H9 (cell line): ENCODE data around the gene FBXL13. TPM values are rescaled to one million over a fixed set of nuclear protein-coding genes. Genes with fewer than 3 reads are reported as not detected.

ENCODE experiments used
- DNase-seq: peaks from one replicate; pipeline ENCODE4 v3.0.0-alpha.2; 2017
- H2AFZ ChIP-seq: one replicate; pipeline ENCODE4 v1.6.1; 2013; ENCODE audit warnings: mild to moderate bottlenecking, low read length, control low read depth, moderate library complexity
- H2AK5ac ChIP-seq: 2 replicates; pipeline ENCODE4 v1.6.1; 2013; ENCODE audit warnings: low read length, control low read depth, mixed read lengths; ENCODE audit not compliant: insufficient read length
- H2BK120ac ChIP-seq: one replicate; pipeline ENCODE4 v1.6.1; 2013; ENCODE audit warnings: low read depth, mild to moderate bottlenecking, low read length, control low read depth, inconsistent platforms; ENCODE audit not compliant: poor library complexity, severe bottlenecking
- H2BK12ac ChIP-seq: 2 replicates; pipeline ENCODE4 v1.6.1; 2013; ENCODE audit warnings: low read length, control low read depth, mixed read lengths, low read depth; ENCODE audit not compliant: insufficient read length
- H2BK15ac ChIP-seq: 2 replicates; pipeline ENCODE4 v1.6.1; 2013; ENCODE audit warnings: low read depth, low read length, control low read depth
- H2BK20ac ChIP-seq: one replicate; pipeline ENCODE4 v1.6.1; 2013; ENCODE audit warnings: low read depth, mild to moderate bottlenecking, low read length, control low read depth, inconsistent platforms; ENCODE audit not compliant: poor library complexity, severe bottlenecking
- H2BK5ac ChIP-seq: 2 replicates; pipeline ENCODE4 v1.6.1; 2013; ENCODE audit warnings: low read length, control low read depth, mixed read lengths; ENCODE audit not compliant: insufficient read length
- H3K14ac ChIP-seq: 2 replicates; pipeline ENCODE4 v1.6.1; 2013; ENCODE audit warnings: low read length, control low read depth; ENCODE audit not compliant: insufficient read depth
- H3K18ac ChIP-seq: 2 replicates; pipeline ENCODE4 v1.6.1; 2013; ENCODE audit warnings: low read depth, mild to moderate bottlenecking, mixed read lengths, low read length, control low read depth; ENCODE audit not compliant: insufficient read length
- H3K23ac ChIP-seq: 2 replicates; pipeline ENCODE4 v1.6.1; 2013; ENCODE audit warnings: low read length, control low read depth, mixed read lengths, low read depth; ENCODE audit not compliant: insufficient read length
- H3K23me2 ChIP-seq: 2 replicates; pipeline ENCODE4 v1.6.1; 2013; ENCODE audit warnings: low read depth, mild to moderate bottlenecking, mixed read lengths, low read length, control low read depth; ENCODE audit not compliant: insufficient read length, poor library complexity, severe bottlenecking
- H3K27ac ChIP-seq: 2 replicates; pipeline ENCODE4 v1.5.1; 2013; ENCODE audit warnings: low read length, control low read depth, mixed read lengths, low read depth; ENCODE audit not compliant: insufficient read length
- H3K27me3 ChIP-seq: 2 replicates; pipeline ENCODE4 v1.6.1; 2013; ENCODE audit warnings: low read length, control low read depth, inconsistent platforms; ENCODE audit not compliant: insufficient read depth
- H3K4ac ChIP-seq: 2 replicates; pipeline ENCODE4 v1.6.1; 2013; ENCODE audit warnings: low read depth, mild to moderate bottlenecking, control low read depth, inconsistent platforms, low read length, moderate library complexity
- H3K4me1 ChIP-seq: 2 replicates; pipeline ENCODE4 v1.6.1; 2013; ENCODE audit warnings: low read length, control low read depth, inconsistent platforms; ENCODE audit not compliant: insufficient read depth
- H3K4me2 ChIP-seq: 2 replicates; pipeline ENCODE4 v1.6.1; 2013; ENCODE audit warnings: low read length, control low read depth, mixed read lengths; ENCODE audit not compliant: insufficient read length, insufficient read depth
- H3K56ac ChIP-seq: 2 replicates; pipeline ENCODE4 v1.6.1; 2013; ENCODE audit warnings: low read depth, mild to moderate bottlenecking, mixed read lengths, low read length, control low read depth; ENCODE audit not compliant: insufficient read length
- H3K79me1 ChIP-seq: 2 replicates; pipeline ENCODE4 v1.6.1; 2013; ENCODE audit warnings: low read depth, mild to moderate bottlenecking, moderate library complexity, low read length, control low read depth, inconsistent platforms; ENCODE audit not compliant: insufficient read depth, poor library complexity, severe bottlenecking
- H3K79me2 ChIP-seq: 2 replicates; pipeline ENCODE4 v1.6.1; 2013; ENCODE audit warnings: low read length, control low read depth, inconsistent platforms; ENCODE audit not compliant: insufficient read depth
- H3K9ac ChIP-seq: 2 replicates; pipeline ENCODE4 v1.6.1; 2013; ENCODE audit warnings: low read length, control low read depth, mixed read lengths; ENCODE audit not compliant: insufficient read length; ENCODE audit errors: extremely low read depth
- H3K9me3 ChIP-seq: one replicate; pipeline ENCODE4 v1.6.1; 2013; ENCODE audit warnings: low read depth, low read length, inconsistent platforms; ENCODE audit not compliant: control insufficient read depth
- H3T11ph ChIP-seq: one replicate; pipeline ENCODE4 v1.6.1; 2013; ENCODE audit warnings: mild to moderate bottlenecking, low read length, control low read depth, inconsistent platforms
- H4K20me1 ChIP-seq: one replicate; pipeline ENCODE4 v1.6.1; 2013; ENCODE audit not compliant: control insufficient read depth, insufficient read length, insufficient read depth
- H4K5ac ChIP-seq: 2 replicates; pipeline ENCODE4 v1.6.1; 2013; ENCODE audit warnings: low read depth, mild to moderate bottlenecking, mixed read lengths, low read length, control low read depth; ENCODE audit not compliant: insufficient read length
- H4K8ac ChIP-seq: replicated peaks from 2 replicates; pipeline ENCODE4 v1.6.1; 2013; ENCODE audit warnings: low read length, control low read depth, mixed read lengths, low read depth; ENCODE audit not compliant: insufficient read length
- H4K91ac ChIP-seq: 2 replicates; pipeline ENCODE4 v1.6.1; 2013; ENCODE audit warnings: low read depth, mild to moderate bottlenecking, moderate library complexity, mixed read lengths, low read length, control low read depth; ENCODE audit not compliant: insufficient read length
- H3K27ac Mint-ChIP-seq, 3 experiments: 2 replicates in 2 of 3; 3 replicates in 1 of 3; pipeline ENCODE4 v1.8.0; 2020 to 2021; ENCODE audit warnings: mixed read lengths in 3 of 3, mild to moderate bottlenecking in 1 of 3, moderate library complexity in 1 of 3
- H3K27me3 Mint-ChIP-seq: 2 replicates; pipeline ENCODE4 v1.8.0; 2021; ENCODE audit warnings: low read depth, mild to moderate bottlenecking, moderate library complexity, mixed read lengths
- H3K36me3 Mint-ChIP-seq, 3 experiments: 2 replicates in 2 of 3; 3 replicates in 1 of 3; pipeline ENCODE4 v1.8.0; 2020 to 2021; ENCODE audit warnings: low read depth in 3 of 3, mixed read lengths in 3 of 3; ENCODE audit not compliant: insufficient read depth in 1 of 3
- H3K4me1 Mint-ChIP-seq, 2 experiments: 2 replicates each; pipeline ENCODE4 v1.8.0; 2020; ENCODE audit warnings: mixed read lengths in 2 of 2
- H3K4me3 Mint-ChIP-seq, 2 experiments: 2 replicates in 1 of 2; 3 replicates in 1 of 2; pipeline ENCODE4 v1.8.0; 2020 to 2021; ENCODE audit warnings: mild to moderate bottlenecking in 2 of 2, mixed read lengths in 2 of 2, moderate library complexity in 1 of 2
- H3K9me3 Mint-ChIP-seq, 2 experiments: 2 replicates in 1 of 2; 3 replicates in 1 of 2; pipeline ENCODE4 v1.8.0; 2020; ENCODE audit warnings: mild to moderate bottlenecking in 2 of 2, mixed read lengths in 2 of 2, moderate library complexity in 1 of 2
- total RNA-seq: library from RNA; stranded (reverse); gene quantifications from 2 replicates; pipeline ENCODE4 v1.2.1, GENCODE V29; 2021
- TF ChIP-seq, protein P1 (sequence below): fragments of 200-600 bp; sonication (generic); conservative IDR thresholded peaks from 3 replicates; pipeline ENCODE4 v1.8.0; 2021; ENCODE audit warnings: antibody characterized with exemption, mild to moderate bottlenecking

The FBXL13 gene
- total RNA-seq, 1 experiment from 2014 or later: 4.4 TPM

DNA sequence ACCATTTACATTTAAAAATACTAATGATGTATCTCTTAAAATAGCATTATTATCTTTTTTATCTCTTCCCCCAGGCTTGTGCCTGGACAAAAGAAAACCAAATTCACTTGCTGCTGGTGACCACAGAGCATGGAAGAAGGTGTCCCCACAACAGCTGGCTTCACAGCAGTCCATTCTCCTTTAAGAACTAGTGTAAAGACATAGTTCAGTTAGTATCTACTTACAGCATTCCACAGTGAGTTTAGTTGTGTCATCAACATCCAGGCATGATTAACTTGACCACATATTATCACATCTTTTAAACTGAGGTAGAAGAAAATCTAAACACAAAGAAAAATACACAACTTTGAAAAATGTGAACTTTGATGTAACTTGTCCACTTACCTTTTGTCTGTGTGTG, 106.8 kb downstream of the FBXL13 start:
- no peak overlapping the region for H3K4me2 ChIP-seq
- H3K36me3 Mint-ChIP-seq: no peaks in the 10 kb centered on the region

More for the DNA sequence above, 106.8 kb downstream of the FBXL13 start:
- Histone ChIP-seq H4K5ac (no peak overlapping the region), H3K9me3 (no peaks in the 10 kb centered on the region), H3K23me2 (no peaks in the 10 kb centered on the region), H3T11ph (no peak overlapping the region), H3K27ac (no peak overlapping the region), H2AFZ (no peak overlapping the region), H2BK5ac (no peak overlapping the region), H3K23ac (no peak overlapping the region), H2AK5ac (no peak overlapping the region), H3K9ac (no peak overlapping the region), H2BK12ac (no peak overlapping the region), H4K91ac (no peak overlapping the region), H3K79me2 (no peaks in the 10 kb centered on the region), H4K8ac (no peak overlapping the region), H2BK120ac (no peak overlapping the region), H3K56ac (no peak overlapping the region), H3K4ac (no peak overlapping the region), H2BK15ac (no peak overlapping the region), H3K27me3 (no peaks in the 10 kb centered on the region), H3K79me1 (no peaks in the 10 kb centered on the region), H3K4me1 (no peaks in the 10 kb centered on the region), H2BK20ac (no peak overlapping the region), H4K20me1 (no peaks in the 10 kb centered on the region), H3K18ac (no peak overlapping the region), H3K14ac (no peak overlapping the region)
- TF ChIP-seq, protein P1, sequence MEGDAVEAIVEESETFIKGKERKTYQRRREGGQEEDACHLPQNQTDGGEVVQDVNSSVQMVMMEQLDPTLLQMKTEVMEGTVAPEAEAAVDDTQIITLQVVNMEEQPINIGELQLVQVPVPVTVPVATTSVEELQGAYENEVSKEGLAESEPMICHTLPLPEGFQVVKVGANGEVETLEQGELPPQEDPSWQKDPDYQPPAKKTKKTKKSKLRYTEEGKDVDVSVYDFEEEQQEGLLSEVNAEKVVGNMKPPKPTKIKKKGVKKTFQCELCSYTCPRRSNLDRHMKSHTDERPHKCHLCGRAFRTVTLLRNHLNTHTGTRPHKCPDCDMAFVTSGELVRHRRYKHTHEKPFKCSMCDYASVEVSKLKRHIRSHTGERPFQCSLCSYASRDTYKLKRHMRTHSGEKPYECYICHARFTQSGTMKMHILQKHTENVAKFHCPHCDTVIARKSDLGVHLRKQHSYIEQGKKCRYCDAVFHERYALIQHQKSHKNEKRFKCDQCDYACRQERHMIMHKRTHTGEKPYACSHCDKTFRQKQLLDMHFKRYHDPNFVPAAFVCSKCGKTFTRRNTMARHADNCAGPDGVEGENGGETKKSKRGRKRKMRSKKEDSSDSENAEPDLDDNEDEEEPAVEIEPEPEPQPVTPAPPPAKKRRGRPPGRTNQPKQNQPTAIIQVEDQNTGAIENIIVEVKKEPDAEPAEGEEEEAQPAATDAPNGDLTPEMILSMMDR: no peak
- no peak overlapping the region for H3K27ac Mint-ChIP-seq
- H3K27me3 Mint-ChIP-seq: no peaks in the 10 kb centered on the region
- H3K9me3 Mint-ChIP-seq: no peaks in the 10 kb centered on the region
- H3K4me1 Mint-ChIP-seq: no peaks in the 10 kb centered on the region
- no peak overlapping the region for H3K4me3 Mint-ChIP-seq
- DNase-seq: no peak
